IMR-90 (cell line): ENCODE data around the gene NDST1. TPM values are rescaled to one million over a fixed set of nuclear protein-coding genes. Genes with fewer than 3 reads are reported as not detected.

ENCODE experiments used
- ATAC-seq: fragments of 200-7000 bp; cut with Tn5 transposase; 2 replicates; pipeline ENCODE4 v1.9.1; 2020; ENCODE audit warnings: low read depth, mild to moderate bottlenecking, moderate library complexity
- BruUV-seq: library from RNA; stranded (reverse); fragments of 400-500 nt; replicated peaks from 2 replicates; lab custom pipeline; 2021; lab: Mats Ljungman, UMichigan
- CTCF ChIA-PET: fragments of 300-600 bp; formaldehyde crosslinking; extraction: SDS; loops from one replicate; lab custom pipeline; 2021; ENCODE audit warnings: antibody characterized with exemption; lab: Yijun Ruan, JAX
- POLR2A ChIA-PET: fragments of 300-600 bp; sonication (Branson Sonifier 250); formaldehyde crosslinking; loops from one replicate; lab custom pipeline; 2022; ENCODE audit warnings: antibody characterized with exemption; ENCODE audit not compliant: unreplicated experiment; lab: Charles Lee
- DNase-seq: peaks from one replicate; pipeline ENCODE4 v3.0.0; 2013
- H2AFZ ChIP-seq: replicated peaks from 2 replicates; pipeline ENCODE3; 2013; ENCODE audit warnings: low read length, mild to moderate bottlenecking; ENCODE audit not compliant: poor library complexity
- H2AK5ac ChIP-seq: 2 replicates; pipeline ENCODE4 v1.6.1; 2013; ENCODE audit warnings: low read depth, low read length, inconsistent platforms
- H2AK9ac ChIP-seq: replicated peaks from 2 replicates; pipeline ENCODE3; 2013; ENCODE audit warnings: mild to moderate bottlenecking, low read depth, low read length, moderate library complexity; ENCODE audit not compliant: poor library complexity
- H2BK120ac ChIP-seq: 2 replicates; pipeline ENCODE4 v1.6.1; 2013; ENCODE audit warnings: low read depth, low read length, inconsistent platforms
- H2BK15ac ChIP-seq: 3 replicates; pipeline ENCODE4 v1.6.1; 2013; ENCODE audit warnings: low read depth, low read length, inconsistent platforms
- H2BK20ac ChIP-seq: 2 replicates; pipeline ENCODE4 v1.6.1; 2013; ENCODE audit warnings: low read depth, mild to moderate bottlenecking, inconsistent platforms, low read length, moderate library complexity
- H2BK5ac ChIP-seq: 2 replicates; pipeline ENCODE4 v1.6.1; 2013; ENCODE audit warnings: mild to moderate bottlenecking, low read depth, low read length, inconsistent platforms; ENCODE audit not compliant: poor library complexity, severe bottlenecking
- H3K14ac ChIP-seq: replicated peaks from 2 replicates; pipeline ENCODE4 v1.6.1; 2013; ENCODE audit warnings: low read depth, low read length, inconsistent platforms
- H3K18ac ChIP-seq: 2 replicates; pipeline ENCODE4 v1.6.1; 2013; ENCODE audit warnings: low read depth, low read length, control low read depth
- H3K23ac ChIP-seq: 2 replicates; pipeline ENCODE4 v1.6.1; 2013; ENCODE audit warnings: low read depth, low read length, inconsistent platforms
- H3K27ac ChIP-seq: 2 replicates; pipeline ENCODE4 v1.5.1; 2013; ENCODE audit warnings: mild to moderate bottlenecking, control low read depth, low read length; ENCODE audit not compliant: insufficient read depth
- H3K27me3 ChIP-seq: 2 replicates; pipeline ENCODE4 v1.6.1; 2013; ENCODE audit warnings: low read length; ENCODE audit not compliant: control insufficient read depth, insufficient read depth
- H3K36me3 ChIP-seq: 2 replicates; pipeline ENCODE4 v1.6.1; 2013; ENCODE audit warnings: low read length, mixed read lengths; ENCODE audit not compliant: control insufficient read depth, insufficient read depth
- H3K4ac ChIP-seq: 2 replicates; pipeline ENCODE4 v1.6.1; 2013; ENCODE audit warnings: low read depth, low read length, inconsistent platforms
- H3K4me1 ChIP-seq: 2 replicates; pipeline ENCODE4 v1.6.1; 2013; ENCODE audit warnings: low read length, mixed read lengths; ENCODE audit not compliant: control insufficient read depth, insufficient read depth
- H3K4me2 ChIP-seq: 2 replicates; pipeline ENCODE4 v1.6.1; 2013; ENCODE audit warnings: low read depth, mild to moderate bottlenecking, control low read depth, low read length, moderate library complexity
- H3K4me3 ChIP-seq: 2 replicates; pipeline ENCODE4 v1.5.1; 2013; ENCODE audit warnings: low read depth, mild to moderate bottlenecking, control low read depth, low read length, moderate library complexity; ENCODE audit not compliant: insufficient read depth
- H3K56ac ChIP-seq: 2 replicates; pipeline ENCODE4 v1.6.1; 2013; ENCODE audit warnings: low read length, inconsistent platforms; ENCODE audit not compliant: insufficient read depth; ENCODE audit errors: extremely low read depth
- H3K79me1 ChIP-seq, 2 experiments: 2 replicates each; pipeline ENCODE4 v1.6.1; 2013; ENCODE audit warnings: low read length in 2 of 2, inconsistent platforms in 1 of 2, low read depth in 1 of 2
- H3K9ac ChIP-seq: 2 replicates; pipeline ENCODE4 v1.6.1; 2013; ENCODE audit warnings: low read depth, low read length, control low read depth
- H3K9me1 ChIP-seq: 2 replicates; pipeline ENCODE4 v1.6.1; 2013; ENCODE audit warnings: low read length, inconsistent platforms; ENCODE audit not compliant: insufficient read depth
- H3K9me3 ChIP-seq: 2 replicates; pipeline ENCODE4 v1.6.1; 2013; ENCODE audit warnings: low read length; ENCODE audit not compliant: control insufficient read depth, insufficient read depth
- H4K20me1 ChIP-seq: 2 replicates; pipeline ENCODE4 v1.6.1; 2013; ENCODE audit warnings: low read length, inconsistent platforms; ENCODE audit not compliant: insufficient read depth
- H4K5ac ChIP-seq: 2 replicates; pipeline ENCODE4 v1.6.1; 2013; ENCODE audit warnings: mild to moderate bottlenecking, low read depth, low read length, control low read depth
- H4K8ac ChIP-seq, 2 experiments: 2 replicates each; pipeline ENCODE4 v1.6.1; 2013; ENCODE audit warnings: low read depth in 2 of 2, low read length in 2 of 2, control low read depth in 1 of 2, inconsistent platforms in 1 of 2
- H4K91ac ChIP-seq: 2 replicates; pipeline ENCODE4 v1.6.1; 2013; ENCODE audit warnings: low read depth, low read length, inconsistent platforms; ENCODE audit not compliant: insufficient read depth
- BHLHE40 ChIP-seq: fragments of 150-350 bp; IDR thresholded peaks from 2 replicates; pipeline ENCODE4 v1.6.1; 2016; ENCODE audit warnings: mild to moderate bottlenecking, low read depth, low read length
- CEBPB ChIP-seq: IDR thresholded peaks from 2 replicates; pipeline ENCODE4 v1.6.1; 2012; ENCODE audit warnings: low read depth, low read length, improper control_type of control experiment
- CHD1 ChIP-seq: IDR thresholded peaks from 2 replicates; pipeline ENCODE4 v1.6.1; 2012; ENCODE audit warnings: low read depth, low read length, improper control_type of control experiment
- CTCF ChIP-seq: conservative IDR thresholded peaks from 2 replicates; pipeline ENCODE4 v1.5.1; 2012; ENCODE audit warnings: mild to moderate bottlenecking, low read depth, low read length, improper control_type of control experiment
- MXI1 ChIP-seq: IDR thresholded peaks from 2 replicates; pipeline ENCODE4 v1.6.1; 2012; ENCODE audit warnings: low read depth, mild to moderate bottlenecking, low read length, moderate library complexity, borderline replicate concordance
- NFE2L2 ChIP-seq: fragments of 150-350 bp; IDR thresholded peaks from 2 replicates; pipeline ENCODE4 v1.6.1; 2016; ENCODE audit warnings: low read depth, mild to moderate bottlenecking, low read length
- POLR2A ChIP-seq: IDR thresholded peaks from 2 replicates; pipeline ENCODE4 v1.6.1; 2012; ENCODE audit warnings: mild to moderate bottlenecking, low read depth, low read length
- RAD21 ChIP-seq: IDR thresholded peaks from 2 replicates; pipeline ENCODE4 v1.6.1; 2012; ENCODE audit warnings: low read length, improper control_type of control experiment
- RFX5 ChIP-seq: IDR thresholded peaks from 2 replicates; pipeline ENCODE4 v1.8.0; 2012; ENCODE audit warnings: low read depth, mild to moderate bottlenecking, low read length, moderate library complexity
- SMC3 ChIP-seq: fragments of 150-350 bp; IDR thresholded peaks from 2 replicates; pipeline ENCODE4 v1.6.1; 2016; ENCODE audit warnings: low read depth, mild to moderate bottlenecking, antibody characterized with exemption, low read length, moderate library complexity
- WGBS, 2 experiments: methylation state at CpG; one replicate each; pipeline versions ENCODE4 v1.1.5 to v1.1.7; 2013; ENCODE audit warnings: missing lambda C conversion rate in 2 of 2; ENCODE audit not compliant: insufficient read length in 1 of 2; ENCODE audit errors: extremely low coverage in 2 of 2; 5-methylcytosine and 5-hydroxymethylcytosine counted together
- dilution Hi-C: fragments of 300-500 bp; cut with HindIII; formaldehyde crosslinking; loops from one replicate; pipeline ENCODE4 v1.14.3; 2018; ENCODE audit warnings: low sequenced_read_pairs; ENCODE audit not compliant: unreplicated experiment
- in situ Hi-C: fragments of 300-500 bp; cut with MboI; formaldehyde crosslinking; loops from 3 replicates; pipeline ENCODE4 v1.14.3; 2019; ENCODE audit warnings: low sequenced_read_pairs, inconsistent platforms, mixed read lengths
- intact Hi-C: fragments of 100-400 bp; cut with micrococcal nuclease; formaldehyde crosslinking; loops from 2 replicates; pipeline ENCODE4 v1.10.0; 2022
- polyA plus RNA-seq, 3 experiments: library from polyadenylated mRNA; depleted of rRNA; stranded (reverse); fragments of >200 nt; gene quantifications; 2 replicates each; pipeline ENCODE4 v1.2.3, GENCODE V29; 2012; ENCODE audit warnings: low replicate concordance in 1 of 3
- total RNA-seq: library from RNA; depleted of rRNA; stranded (reverse); fragments of >200 nt; gene quantifications from 2 replicates; pipeline ENCODE4 v1.2.3, GENCODE V29; 2012
- TF ChIP-seq, protein P1 (sequence below): fragments of 150-350 bp; IDR thresholded peaks from 2 replicates; pipeline ENCODE4 v1.6.1; 2017; ENCODE audit warnings: mild to moderate bottlenecking, antibody characterized with exemption, low read length, low read depth
- TF ChIP-seq, protein P2 (sequence below): fragments of 150-350 bp; IDR thresholded peaks from 2 replicates; pipeline ENCODE4 v1.6.1; 2016; ENCODE audit warnings: low read depth, mild to moderate bottlenecking, low read length, moderate library complexity, borderline replicate concordance

The NDST1 gene
- total and polyA plus RNA-seq, 2 of the 4 experiments (the other 2 are of a cell fraction) = 30.5 to 80.4 TPM

GRCh38 chr5:150559088-150559487 lies 51.2 kb downstream of the NDST1 start:
- Histone ChIP-seq H2AFZ (no peak overlapping the region), H3K9me3 (peaks cover 2% of the 10 kb centered on the region; the same call in 1 of the 2 replicates), H3K9me1 (no peaks in the 10 kb centered on the region), H3K4me2 (no peak overlapping the region), H2AK5ac (no peak overlapping the region), H3K14ac (no peak overlapping the region), H3K23ac (no peak overlapping the region), H2BK5ac (no peak overlapping the region), H4K20me1 (peaks cover 4% of the 10 kb centered on the region; the same call in 1 of the 2 replicates), H3K56ac (no peak overlapping the region), H2BK120ac (no peak overlapping the region), H3K79me1 (no peaks in the 10 kb centered on the region; a peak in 1 of 4 replicates), H4K91ac (no peak overlapping the region), H3K36me3 (peaks cover 23% of the 10 kb centered on the region), H3K4me1 (0 out of 2 replicates have a peak, but pooled peaks cover 8% of the 10 kb centered on the region), H2BK15ac (no peak overlapping the region), H2BK20ac (no peak overlapping the region), H3K18ac (no peak overlapping the region), H3K27me3 (no peaks in the 10 kb centered on the region), H3K27ac (no peak overlapping the region), H3K4me3 (no peak overlapping the region), H3K4ac (no peak overlapping the region), H2AK9ac (no peak overlapping the region), H4K8ac (no peak overlapping the region), H3K9ac (no peak overlapping the region), H4K5ac (no peak overlapping the region)
- 86% methylated on average over 1 of the region's 2 CpGs; no CpG with 5 or more reads in 1 of the 2 experiments for WGBS, 2 experiments
- ChIA-PET POLR2A (no interaction called here), CTCF (interaction anchor here (0.6 to 2.3 kb wide), 4 partner anchors 22 to 109 kb away, joined by 3 to 6 read pairs (median 3); partner anchors contain the start of genes RPS14 and SYNPO)
- ATAC-seq = no peak
- TF ChIP-seq, protein P1, sequence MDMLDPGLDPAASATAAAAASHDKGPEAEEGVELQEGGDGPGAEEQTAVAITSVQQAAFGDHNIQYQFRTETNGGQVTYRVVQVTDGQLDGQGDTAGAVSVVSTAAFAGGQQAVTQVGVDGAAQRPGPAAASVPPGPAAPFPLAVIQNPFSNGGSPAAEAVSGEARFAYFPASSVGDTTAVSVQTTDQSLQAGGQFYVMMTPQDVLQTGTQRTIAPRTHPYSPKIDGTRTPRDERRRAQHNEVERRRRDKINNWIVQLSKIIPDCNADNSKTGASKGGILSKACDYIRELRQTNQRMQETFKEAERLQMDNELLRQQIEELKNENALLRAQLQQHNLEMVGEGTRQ = no peak
- TF ChIP-seq RFX5 (no peak), CEBPB (no peak), POLR2A (no peak), CHD1 (no peak), SMC3 (no peak), CTCF (no peak), RAD21 (no peak), BHLHE40 (no peak), MXI1 (no peak), NFE2L2 (no peak)
- TF ChIP-seq, protein P2, sequence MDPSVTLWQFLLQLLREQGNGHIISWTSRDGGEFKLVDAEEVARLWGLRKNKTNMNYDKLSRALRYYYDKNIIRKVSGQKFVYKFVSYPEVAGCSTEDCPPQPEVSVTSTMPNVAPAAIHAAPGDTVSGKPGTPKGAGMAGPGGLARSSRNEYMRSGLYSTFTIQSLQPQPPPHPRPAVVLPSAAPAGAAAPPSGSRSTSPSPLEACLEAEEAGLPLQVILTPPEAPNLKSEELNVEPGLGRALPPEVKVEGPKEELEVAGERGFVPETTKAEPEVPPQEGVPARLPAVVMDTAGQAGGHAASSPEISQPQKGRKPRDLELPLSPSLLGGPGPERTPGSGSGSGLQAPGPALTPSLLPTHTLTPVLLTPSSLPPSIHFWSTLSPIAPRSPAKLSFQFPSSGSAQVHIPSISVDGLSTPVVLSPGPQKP = no peak
- DNase-seq = no peak
- no TSS peak for BruUV-seq
- in situ Hi-C loops (no loop called here), intact Hi-C loops (no loop called here), dilution Hi-C loops (no loop called here)
